Measurements from ENCODE around the gene SOX13. TPM values are rescaled to one million over a fixed set of nuclear protein-coding genes. Genes with fewer than 3 reads are reported as not detected.

SOX13 gene
- total RNA-seq, 4 donors from 2014 or later, result 51.8 to 108 (median 105) TPM

GRCh38 chr1:204031098-204031710 lies 41.7 kb upstream of the SOX13 start:
- no peaks in the 10 kb centered on the region for H3K9me3 ChIP-seq
- no peak overlapping the region for H3K4me3 ChIP-seq
- WGBS, 2 donors, result 71 to 75% methylated on average over 11 of the region's 11 CpGs
- no peaks in the 10 kb centered on the region for H3K36me3 ChIP-seq
- no peaks in the 10 kb centered on the region for H3K4me1 ChIP-seq
- no peaks in the 10 kb centered on the region for H3K27me3 ChIP-seq
- no peak overlapping the region for H3K27ac ChIP-seq
- DNase-seq (ENCODE audit: low spot score in 2 of 2), result no peak
- TF ChIP-seq EP300 (IDR thresholded peaks at IDR 0.05) (no peak), POLR2A (IDR thresholded peaks at IDR 0.05) (no peak), CTCF (IDR thresholded peaks at IDR 0.05) (no peak)

- Histone ChIP-seq H3K4me3 (no peak overlapping the region), H3K27me3 (no peaks in the 10 kb centered on the region), H3K36me3 (no peaks in the 10 kb centered on the region), H3K4me1 (no peaks in the 10 kb centered on the region), H3K27ac (no peak overlapping the region), H3K9me3 (no peaks in the 10 kb centered on the region)
- 39 to 54% methylated on average over 4 of the region's 4 CpGs for WGBS, 2 donors
- DNase-seq (ENCODE audit: low spot score in 2 of 2), result no peak
- TF ChIP-seq EP300 (IDR thresholded peaks at IDR 0.05), result no peak
- TF ChIP-seq CTCF (IDR thresholded peaks at IDR 0.05), result no peak
- no peak for TF ChIP-seq POLR2A (IDR thresholded peaks at IDR 0.05)
Observed at GRCh38 chr1:204032642-204033235, 40.2 kb upstream of the SOX13 start.

- DNase-seq (ENCODE audit: low spot score in 2 of 2), result no peak
- H3K27me3 ChIP-seq, result no peaks in the 10 kb centered on the region
- no peak overlapping the region for H3K4me3 ChIP-seq
- no peak overlapping the region for H3K27ac ChIP-seq
- H3K36me3 ChIP-seq, result no peaks in the 10 kb centered on the region
- no peaks in the 10 kb centered on the region for H3K9me3 ChIP-seq
- TF ChIP-seq POLR2A (IDR thresholded peaks at IDR 0.05) (no peak), EP300 (IDR thresholded peaks at IDR 0.05) (no peak), CTCF (IDR thresholded peaks at IDR 0.05) (no peak)
- 44 to 52% methylated on average over 1 of the region's 1 CpG for WGBS, 2 donors
- H3K4me1 ChIP-seq, result no peaks in the 10 kb centered on the region
Observed at GRCh38 chr1:204033306-204033705, 39.6 kb upstream of the SOX13 start.

- TF ChIP-seq EP300 (IDR thresholded peaks at IDR 0.05) (no peak), POLR2A (IDR thresholded peaks at IDR 0.05) (no peak), CTCF (IDR thresholded peaks at IDR 0.05) (no peak)
- 66 to 67% methylated on average over 14 of the region's 14 CpGs for WGBS, 2 donors
Observed at GRCh38 chr1:204036882-204037655, 35.8 kb upstream of the SOX13 start.

More at GRCh38 chr1:204036882-204037655, 35.8 kb upstream of the SOX13 start:
- no peaks in the 10 kb centered on the region for H3K27me3 ChIP-seq
- no peak overlapping the region for H3K4me3 ChIP-seq
- H3K27ac ChIP-seq, result no peak overlapping the region
- no peaks in the 10 kb centered on the region for H3K9me3 ChIP-seq
- peaks cover 0 to 14% (median 3%) of the 10 kb centered on the region in 4 donors for H3K4me1 ChIP-seq
- no peak for DNase-seq (ENCODE audit: low spot score in 2 of 2)
- no peaks in the 10 kb centered on the region for H3K36me3 ChIP-seq

Data from tibial nerve (tissue), 4 donors.